ENCODE data around the gene SLC7A1. TPM values are rescaled to one million over a fixed set of nuclear protein-coding genes. Genes with fewer than 3 reads are reported as not detected.

The SLC7A1 gene
- total RNA-seq, 1 donor from 2014 or later: 115 TPM

- Histone ChIP-seq H3K27ac (ENCODE audit: low read depth, low read length) (peak overlapping the region; percentile 36), H3K4me2 (ENCODE audit: low read length) (peak overlapping the region; percentile 40), H3K4me1 (ENCODE audit: insufficient read depth, low read length) (peaks cover 43% of the 10 kb centered on the region), H3K9ac (ENCODE audit: low read length) (peak overlapping the region; percentile 7), H3K36me3 (ENCODE audit: insufficient read depth, low read length) (peaks cover 13% of the 10 kb centered on the region), H4K20me1 (ENCODE audit: insufficient read depth, low read length) (peaks cover 15% of the 10 kb centered on the region), H3K4me3 (ENCODE audit: insufficient read depth, low read depth, low read length) (no peak overlapping the region), H3K79me2 (ENCODE audit: insufficient read depth, low read length) (no peaks in the 10 kb centered on the region), H2AFZ (ENCODE audit: low read depth, low read length) (no peak overlapping the region), H3K9me3 (ENCODE audit: insufficient read depth, low read depth, low read length) (no peaks in the 10 kb centered on the region), H3K27me3 (ENCODE audit: insufficient read depth, low read length) (no peaks in the 10 kb centered on the region)
- H3K9me3 Mint-ChIP-seq (ENCODE audit: unreplicated experiment): no peaks in the 10 kb centered on the region
- TF ChIP-seq EZH2 (IDR thresholded peaks at IDR 0.05; ENCODE audit: insufficient read depth, low read length) (no peak), CTCF (IDR thresholded peaks at IDR 0.05; ENCODE audit: insufficient read depth, low read depth, low read length) (no peak)
- peaks cover 23% of the 10 kb centered on the region for H3K4me1 Mint-ChIP-seq (ENCODE audit: low read depth, unreplicated experiment)
- FAIRE-seq: no peak
- peak; percentile 61 for DNase-seq (ENCODE audit: low read depth)
- H3K27ac Mint-ChIP-seq (ENCODE audit: unreplicated experiment): peak overlapping the region; percentile 35
- no peak overlapping the region for H3K4me3 Mint-ChIP-seq (ENCODE audit: unreplicated experiment)
- peaks cover 24% of the 10 kb centered on the region for H3K36me3 Mint-ChIP-seq (ENCODE audit: low read depth, unreplicated experiment)
- no peaks in the 10 kb centered on the region for H3K27me3 Mint-ChIP-seq (ENCODE audit: low read depth, unreplicated experiment)
Observed at GRCh38 chr13:29509999-29510589, 85.4 kb downstream of the SLC7A1 start.

GRCh38 chr13:29508876-29509252, 86.6 kb downstream of the SLC7A1 start:
- Histone ChIP-seq H4K20me1 (ENCODE audit: insufficient read depth, low read length) (peaks cover 15% of the 10 kb centered on the region), H3K27ac (ENCODE audit: low read depth, low read length) (peak overlapping the region; percentile 32), H3K79me2 (ENCODE audit: insufficient read depth, low read length) (no peaks in the 10 kb centered on the region), H3K4me1 (ENCODE audit: insufficient read depth, low read length) (peaks cover 43% of the 10 kb centered on the region), H3K4me3 (ENCODE audit: insufficient read depth, low read depth, low read length) (no peak overlapping the region), H3K9ac (ENCODE audit: low read length) (peak overlapping the region; percentile 6), H2AFZ (ENCODE audit: low read depth, low read length) (no peak overlapping the region), H3K9me3 (ENCODE audit: insufficient read depth, low read depth, low read length) (no peaks in the 10 kb centered on the region), H3K27me3 (ENCODE audit: insufficient read depth, low read length) (no peaks in the 10 kb centered on the region), H3K4me2 (ENCODE audit: low read length) (peak overlapping the region; percentile 19), H3K36me3 (ENCODE audit: insufficient read depth, low read length) (peaks cover 11% of the 10 kb centered on the region)
- H3K36me3 Mint-ChIP-seq (ENCODE audit: low read depth, unreplicated experiment): peaks cover 22% of the 10 kb centered on the region
- H3K27me3 Mint-ChIP-seq (ENCODE audit: low read depth, unreplicated experiment): no peaks in the 10 kb centered on the region
- no peaks in the 10 kb centered on the region for H3K9me3 Mint-ChIP-seq (ENCODE audit: unreplicated experiment)
- TF ChIP-seq CTCF (IDR thresholded peaks at IDR 0.05; ENCODE audit: insufficient read depth, low read depth, low read length) (no peak), EZH2 (IDR thresholded peaks at IDR 0.05; ENCODE audit: insufficient read depth, low read length) (no peak)
- peaks cover 22% of the 10 kb centered on the region for H3K4me1 Mint-ChIP-seq (ENCODE audit: low read depth, unreplicated experiment)
- peak overlapping the region; percentile 19 for H3K27ac Mint-ChIP-seq (ENCODE audit: unreplicated experiment)
- FAIRE-seq: no peak
- DNase-seq (ENCODE audit: low read depth): no peak
- no peak overlapping the region for H3K4me3 Mint-ChIP-seq (ENCODE audit: unreplicated experiment)

GRCh38 chr13:29508130-29508875, 87.2 kb downstream of the SLC7A1 start:
- H3K4me2 ChIP-seq (ENCODE audit: low read length): peak overlapping the region; percentile 19
- FAIRE-seq: peak; percentile 68

More at GRCh38 chr13:29508130-29508875, 87.2 kb downstream of the SLC7A1 start:
- peaks cover 19% of the 10 kb centered on the region for H3K4me1 Mint-ChIP-seq (ENCODE audit: low read depth, unreplicated experiment)
- Histone ChIP-seq H4K20me1 (ENCODE audit: insufficient read depth, low read length) (peaks cover 15% of the 10 kb centered on the region), H3K27me3 (ENCODE audit: insufficient read depth, low read length) (no peaks in the 10 kb centered on the region), H3K4me1 (ENCODE audit: insufficient read depth, low read length) (peaks cover 38% of the 10 kb centered on the region), H3K9ac (ENCODE audit: low read length) (peak overlapping the region; percentile 6), H3K27ac (ENCODE audit: low read depth, low read length) (peak overlapping the region; percentile 32), H3K4me3 (ENCODE audit: insufficient read depth, low read depth, low read length) (no peak overlapping the region), H2AFZ (ENCODE audit: low read depth, low read length) (no peak overlapping the region), H3K36me3 (ENCODE audit: insufficient read depth, low read length) (peaks cover 7% of the 10 kb centered on the region), H3K9me3 (ENCODE audit: insufficient read depth, low read depth, low read length) (no peaks in the 10 kb centered on the region), H3K79me2 (ENCODE audit: insufficient read depth, low read length) (no peaks in the 10 kb centered on the region)
- H3K27me3 Mint-ChIP-seq (ENCODE audit: low read depth, unreplicated experiment): no peaks in the 10 kb centered on the region
- H3K36me3 Mint-ChIP-seq (ENCODE audit: low read depth, unreplicated experiment): peaks cover 19% of the 10 kb centered on the region
- no peak overlapping the region for H3K4me3 Mint-ChIP-seq (ENCODE audit: unreplicated experiment)
- H3K9me3 Mint-ChIP-seq (ENCODE audit: unreplicated experiment): no peaks in the 10 kb centered on the region
- H3K27ac Mint-ChIP-seq (ENCODE audit: unreplicated experiment): peak overlapping the region; percentile 18
- DNase-seq (ENCODE audit: low read depth): peak; percentile 89
- peak; percentile 98 for TF ChIP-seq CTCF (IDR thresholded peaks at IDR 0.05; ENCODE audit: insufficient read depth, low read depth, low read length)
- no peak for TF ChIP-seq EZH2 (IDR thresholded peaks at IDR 0.05; ENCODE audit: insufficient read depth, low read length)
